LNCaP clone FGC (cell line): Measurements from ENCODE around the gene PRKD3.

ENCODE experiments used
- DNase-seq: peaks from one replicate; pipeline ENCODE4 v3.0.0-alpha.2; 2011; ENCODE audit warnings: low read depth
- H3K4me3 ChIP-seq: 2 replicates; pipeline ENCODE4 v1.5.1; 2011; ENCODE audit warnings: mild to moderate bottlenecking, low read depth, low read length, control low read depth
- CTCF ChIP-seq: IDR thresholded peaks from 2 replicates; pipeline ENCODE4 v1.5.1; 2012; ENCODE audit warnings: mild to moderate bottlenecking; ENCODE audit not compliant: control insufficient read depth, insufficient read depth; ENCODE audit errors: extremely low read depth

PRKD3 gene

GRCh38 chr2:37284381-37284780, 40.3 kb downstream of the PRKD3 start:
- H3K4me3 ChIP-seq = no peak overlapping the region
- no peak for TF ChIP-seq CTCF

GRCh38 chr2:37283207-37283606, 41.4 kb downstream of the PRKD3 start:
- DNase-seq = no peak
- TF ChIP-seq CTCF = no peak
- no peak overlapping the region for H3K4me3 ChIP-seq

More at GRCh38 chr2:37284381-37284780, 40.3 kb downstream of the PRKD3 start:
- no peak for DNase-seq

- no peak for DNase-seq
- no peak overlapping the region for H3K4me3 ChIP-seq
- no peak for TF ChIP-seq CTCF
These were observed 41.9 kb downstream of the PRKD3 start for GRCh38 chr2:37282746-37283145.

GRCh38 chr2:37281916-37282315, 42.7 kb downstream of the PRKD3 start:
- no peak for TF ChIP-seq CTCF

GRCh38 chr2:37276291-37276690, 48.3 kb downstream of the PRKD3 start:
- no peak for DNase-seq
- no peak for TF ChIP-seq CTCF
- no peak overlapping the region for H3K4me3 ChIP-seq

More at GRCh38 chr2:37281916-37282315, 42.7 kb downstream of the PRKD3 start:
- no peak for DNase-seq
- no peak overlapping the region for H3K4me3 ChIP-seq
